Loucy (cell line): ENCODE results near the gene PMCH.
"Not testable (repeated sequence)": the region's sequence is repeated elsewhere in the genome, so short reads cannot be mapped to it uniquely, and the experiment has no call there.

Experiments used
- H2AFZ ChIP-seq: fragments of 200-600 bp; sonication (generic); 2 replicates; pipeline ENCODE4 v1.6.0; 2016; ENCODE audit warnings: antibody characterized with exemption, mild to moderate bottlenecking, low read length, moderate library complexity
- H3F3A ChIP-seq: fragments of 200-600 bp; 2 replicates; pipeline ENCODE4 v1.6.0; 2016; ENCODE audit warnings: antibody characterized with exemption, low read depth, mild to moderate bottlenecking
- H3K27me3 ChIP-seq: fragments of 200-600 bp; sonication (generic); 2 replicates; pipeline ENCODE4 v1.6.1; 2014; ENCODE audit warnings: low read length, mild to moderate bottlenecking; ENCODE audit not compliant: insufficient read depth, poor library complexity, severe bottlenecking
- H3K36me3 ChIP-seq: fragments of 200-600 bp; sonication (generic); 2 replicates; pipeline ENCODE4 v1.6.1; 2016; ENCODE audit warnings: low read length; ENCODE audit not compliant: insufficient read depth
- H3K4me1 ChIP-seq: fragments of 200-600 bp; sonication (generic); 2 replicates; pipeline ENCODE4 v1.5.1; 2014; ENCODE audit warnings: low read length, mild to moderate bottlenecking; ENCODE audit not compliant: insufficient read depth, poor library complexity, severe bottlenecking
- H3K4me2 ChIP-seq: fragments of 200-600 bp; sonication (generic); 2 replicates; pipeline ENCODE4 v1.6.0; 2014; ENCODE audit warnings: antibody characterized with exemption, low read length, low read depth, mild to moderate bottlenecking; ENCODE audit not compliant: poor library complexity, severe bottlenecking
- H3K4me3 ChIP-seq: fragments of 200-600 bp; sonication (generic); 2 replicates; pipeline ENCODE4 v1.5.1; 2014; ENCODE audit warnings: low read length, mild to moderate bottlenecking, mixed read lengths; ENCODE audit not compliant: poor library complexity, severe bottlenecking
- H3K79me2 ChIP-seq: fragments of 200-600 bp; sonication (generic); 2 replicates; pipeline ENCODE4 v1.6.1; 2014; ENCODE audit warnings: low read length; ENCODE audit not compliant: insufficient read depth
- H3K9ac ChIP-seq: fragments of 200-600 bp; sonication (generic); 2 replicates; pipeline ENCODE4 v1.6.0; 2014; ENCODE audit warnings: mild to moderate bottlenecking, low read depth, low read length, moderate library complexity; ENCODE audit not compliant: poor library complexity, severe bottlenecking
- H3K9me2 ChIP-seq: fragments of 200-600 bp; sonication (generic); replicated peaks from 2 replicates; pipeline ENCODE4 v1.6.1; 2016; ENCODE audit warnings: low read depth, low read length, mixed read lengths
- H3K9me3 ChIP-seq: fragments of 200-600 bp; sonication (generic); 2 replicates; pipeline ENCODE4 v1.6.1; 2014; ENCODE audit warnings: mild to moderate bottlenecking, antibody characterized with exemption, low read length, low read depth; ENCODE audit not compliant: insufficient read depth
- H4K20me1 ChIP-seq: fragments of 200-600 bp; sonication (generic); 2 replicates; pipeline ENCODE4 v1.6.0; 2014; ENCODE audit warnings: antibody characterized with exemption, low read length, mild to moderate bottlenecking; ENCODE audit not compliant: insufficient read depth, poor library complexity, severe bottlenecking
- CTCF ChIP-seq: fragments of 200-600 bp; sonication (generic); conservative IDR thresholded peaks from 2 replicates; pipeline ENCODE4 v1.5.1; 2014; ENCODE audit warnings: mild to moderate bottlenecking, antibody characterized with exemption, low read length
- EZH2phosphoT487 ChIP-seq: fragments of 200-600 bp; IDR thresholded peaks from 2 replicates; pipeline ENCODE4 v1.6.1; 2018; ENCODE audit warnings: antibody characterized with exemption, mild to moderate bottlenecking, moderate library complexity, borderline replicate concordance

The PMCH gene

GRCh38 chr12:102163383-102163782, 34.2 kb downstream of the PMCH start:
- Histone ChIP-seq H3K4me3 (no peak overlapping the region), H2AFZ (no peak overlapping the region), H3F3A (no peaks in the 10 kb centered on the region), H3K4me2 (no peak overlapping the region), H3K79me2 (no peaks in the 10 kb centered on the region), H3K9me3 (no peaks in the 10 kb centered on the region), H3K9me2 (no peaks in the 10 kb centered on the region), H4K20me1 (no peaks in the 10 kb centered on the region), H3K4me1 (no peaks in the 10 kb centered on the region), H3K9ac (no peak overlapping the region), H3K27me3 (no peaks in the 10 kb centered on the region), H3K36me3 (peaks cover 10% of the 10 kb centered on the region; the same call in 1 of the 2 replicates)
- TF ChIP-seq EZH2phosphoT487, result no peak
- TF ChIP-seq CTCF, result no peak

DNA sequence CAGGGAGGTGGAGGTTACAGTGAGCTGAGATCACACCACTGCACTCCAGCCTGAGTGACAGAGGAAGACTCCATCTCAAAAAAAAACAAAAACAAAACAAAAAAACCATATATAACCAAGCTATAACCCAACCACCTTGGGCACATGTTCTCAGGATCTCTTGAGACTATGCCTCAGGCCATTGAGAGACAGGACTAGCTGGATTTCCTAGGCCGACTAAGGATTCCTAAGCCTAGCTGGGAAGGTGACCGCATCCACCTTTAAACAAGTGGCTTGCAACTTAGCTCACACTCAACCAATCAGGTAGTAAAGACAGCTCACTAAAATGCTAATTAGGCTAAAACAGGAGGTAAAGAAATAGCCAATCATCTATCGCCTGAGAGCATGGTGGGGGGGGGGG, 42.4 kb downstream of the PMCH start:
- H3K4me2 ChIP-seq, H3K79me2 ChIP-seq, H3K27me3 ChIP-seq, H3K4me1 ChIP-seq, H3K9me2 ChIP-seq, H3K9ac ChIP-seq, H3K9me3 ChIP-seq, H3K4me3 ChIP-seq, H3F3A ChIP-seq, H4K20me1 ChIP-seq, H2AFZ ChIP-seq: not testable (repeated sequence)
- peaks cover 38% of the 10 kb centered on the region for H3K36me3 ChIP-seq

DNA sequence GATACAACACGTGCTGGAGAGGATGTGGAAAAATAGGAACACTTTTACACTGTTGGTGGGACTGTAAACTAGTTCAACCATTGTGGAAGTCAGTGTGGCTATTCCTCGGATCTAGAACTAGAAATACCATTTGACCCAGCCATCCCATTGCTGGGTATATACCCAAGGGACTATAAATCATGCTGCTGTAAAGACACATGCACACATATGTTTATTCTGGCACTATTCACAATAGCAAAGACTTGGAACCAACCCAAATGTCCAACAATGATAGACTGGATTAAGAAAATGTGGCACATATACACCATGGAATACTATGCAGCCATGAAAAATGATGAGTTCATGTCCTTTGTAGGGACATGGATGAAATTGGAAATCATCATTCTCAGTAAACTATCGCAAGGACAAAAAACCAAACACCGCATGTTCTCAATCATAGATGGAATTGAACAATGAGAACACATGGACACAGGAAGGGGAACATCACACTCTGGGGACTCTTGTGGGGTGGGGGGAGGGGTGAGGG, 50.5 kb downstream of the PMCH start:
- not testable (repeated sequence) for H3F3A ChIP-seq, H3K79me2 ChIP-seq, H4K20me1 ChIP-seq, H2AFZ ChIP-seq, H3K9me2 ChIP-seq, H3K4me2 ChIP-seq, H3K27me3 ChIP-seq, H3K4me3 ChIP-seq, H3K4me1 ChIP-seq, H3K9ac ChIP-seq, H3K9me3 ChIP-seq
- peaks cover 26% of the 10 kb centered on the region for H3K36me3 ChIP-seq
